ENCODE data around the gene C17orf100.
A peak's percentile ranks its signal among the peaks of the same experiment; 100 is the strongest.

Gene C17orf100

DNA sequence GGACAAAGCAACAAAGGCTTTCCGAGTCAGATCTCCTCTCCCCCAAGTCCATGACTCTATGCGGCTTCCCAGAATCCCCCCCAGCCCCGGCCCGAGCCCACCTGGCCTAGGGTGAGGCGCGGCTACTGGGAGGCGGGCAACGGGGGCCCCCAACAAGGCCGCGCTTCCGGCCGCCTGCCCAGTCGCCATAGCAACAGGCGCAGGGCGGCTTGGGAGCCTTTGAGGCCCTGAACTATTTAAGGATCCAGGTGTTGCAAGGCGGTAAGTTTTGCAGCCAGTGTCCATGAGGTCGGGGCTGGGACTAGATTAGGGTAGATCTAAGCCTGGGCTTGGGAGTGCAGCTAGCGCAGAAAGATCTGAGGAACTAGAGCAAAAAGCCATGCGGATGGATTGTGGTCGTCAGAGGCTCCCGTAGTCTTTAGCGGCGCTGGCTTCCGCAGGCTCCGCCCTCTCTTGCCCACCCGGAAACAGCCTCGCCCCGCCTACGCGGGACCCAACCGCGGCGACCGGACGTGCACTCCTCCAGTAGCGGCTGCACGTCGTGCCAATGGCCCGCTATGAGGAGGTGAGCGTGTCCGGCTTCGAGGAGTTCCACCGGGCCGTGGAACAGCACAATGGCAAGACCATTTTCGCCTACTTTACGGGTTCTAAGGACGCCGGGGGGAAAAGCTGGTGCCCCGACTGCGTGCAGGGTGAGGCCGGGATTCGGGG, 10.9 kb upstream of the C17orf100 start, which contains the start of the genes KIAA0753 and TXNDC17:
TSS of gene KIAA0753 (minus strand) at position 176 of the 711 bp plus-strand sequence. CDS start 5,608 bp downstream, outside the sequence.
TSS of gene TXNDC17 (plus strand) at position 525 of the 711 bp plus-strand sequence. CDS start at position 548, 23 bp downstream.
- peak within 1 kb of the TSS; percentile 90 for H3K4me3 ChIP-seq (ENCODE audit: low read depth, low read length)
- TF ChIP-seq, protein P1, sequence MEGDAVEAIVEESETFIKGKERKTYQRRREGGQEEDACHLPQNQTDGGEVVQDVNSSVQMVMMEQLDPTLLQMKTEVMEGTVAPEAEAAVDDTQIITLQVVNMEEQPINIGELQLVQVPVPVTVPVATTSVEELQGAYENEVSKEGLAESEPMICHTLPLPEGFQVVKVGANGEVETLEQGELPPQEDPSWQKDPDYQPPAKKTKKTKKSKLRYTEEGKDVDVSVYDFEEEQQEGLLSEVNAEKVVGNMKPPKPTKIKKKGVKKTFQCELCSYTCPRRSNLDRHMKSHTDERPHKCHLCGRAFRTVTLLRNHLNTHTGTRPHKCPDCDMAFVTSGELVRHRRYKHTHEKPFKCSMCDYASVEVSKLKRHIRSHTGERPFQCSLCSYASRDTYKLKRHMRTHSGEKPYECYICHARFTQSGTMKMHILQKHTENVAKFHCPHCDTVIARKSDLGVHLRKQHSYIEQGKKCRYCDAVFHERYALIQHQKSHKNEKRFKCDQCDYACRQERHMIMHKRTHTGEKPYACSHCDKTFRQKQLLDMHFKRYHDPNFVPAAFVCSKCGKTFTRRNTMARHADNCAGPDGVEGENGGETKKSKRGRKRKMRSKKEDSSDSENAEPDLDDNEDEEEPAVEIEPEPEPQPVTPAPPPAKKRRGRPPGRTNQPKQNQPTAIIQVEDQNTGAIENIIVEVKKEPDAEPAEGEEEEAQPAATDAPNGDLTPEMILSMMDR (IDR thresholded peaks at IDR 0.05; ENCODE audit: low read depth, low read length) = no peak

DNA sequence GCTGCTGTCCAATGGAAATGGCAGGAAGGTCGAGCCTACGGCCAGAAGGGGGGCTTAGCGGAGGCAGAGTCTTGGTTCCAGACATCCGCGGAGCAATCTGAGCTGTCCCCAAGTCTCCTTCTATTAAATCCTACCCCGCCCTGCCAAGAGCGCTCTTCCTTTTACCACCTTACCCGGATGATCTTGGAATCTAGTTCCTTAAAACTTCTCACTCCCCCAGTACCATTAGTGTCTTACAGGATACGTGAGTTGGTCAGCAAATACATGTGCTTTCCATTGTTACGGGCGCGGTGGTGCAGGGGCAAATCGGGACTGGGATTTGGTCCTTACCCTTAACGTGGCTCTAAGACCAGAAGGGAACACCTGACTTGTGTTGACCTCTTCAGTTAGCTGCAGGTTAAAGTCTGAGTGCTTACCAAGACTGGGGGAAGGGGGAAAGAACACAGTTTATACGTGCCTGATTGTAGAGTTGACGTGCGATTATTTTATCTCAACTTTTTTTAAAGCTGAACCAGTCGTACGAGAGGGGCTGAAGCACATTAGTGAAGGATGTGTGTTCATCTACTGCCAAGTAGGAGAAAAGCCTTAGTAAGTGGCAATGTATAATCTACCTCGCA, 10.2 kb upstream of the C17orf100 start:
- H3K4me3 ChIP-seq (ENCODE audit: low read depth, low read length) = peak overlapping the region; percentile 90
- TF ChIP-seq, protein P1 (IDR thresholded peaks at IDR 0.05; ENCODE audit: low read depth, low read length) = no peak

DNA sequence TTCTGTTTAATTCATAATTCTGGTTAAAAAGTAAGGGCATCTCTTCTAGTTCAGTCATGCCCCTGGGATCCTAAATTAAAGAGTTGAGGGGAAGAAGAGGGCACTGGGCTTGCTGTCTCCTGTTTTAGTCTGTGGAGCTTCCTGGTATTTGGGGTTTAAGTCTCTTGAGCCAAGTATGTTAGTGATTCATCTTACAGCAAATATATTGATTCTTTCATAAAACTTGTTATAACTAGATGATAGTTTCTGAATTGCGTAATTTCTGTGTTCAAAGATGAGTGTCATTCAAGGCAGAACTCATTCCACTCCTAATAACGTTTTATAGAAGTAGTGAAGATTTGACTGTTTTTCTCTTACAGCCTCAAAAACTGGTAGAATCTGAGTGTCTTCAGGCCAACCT, 9.0 kb upstream of the C17orf100 start:
- H3K4me3 ChIP-seq (ENCODE audit: low read depth, low read length) = no peak overlapping the region
- TF ChIP-seq, protein P1 (IDR thresholded peaks at IDR 0.05; ENCODE audit: low read depth, low read length) = no peak

DNA sequence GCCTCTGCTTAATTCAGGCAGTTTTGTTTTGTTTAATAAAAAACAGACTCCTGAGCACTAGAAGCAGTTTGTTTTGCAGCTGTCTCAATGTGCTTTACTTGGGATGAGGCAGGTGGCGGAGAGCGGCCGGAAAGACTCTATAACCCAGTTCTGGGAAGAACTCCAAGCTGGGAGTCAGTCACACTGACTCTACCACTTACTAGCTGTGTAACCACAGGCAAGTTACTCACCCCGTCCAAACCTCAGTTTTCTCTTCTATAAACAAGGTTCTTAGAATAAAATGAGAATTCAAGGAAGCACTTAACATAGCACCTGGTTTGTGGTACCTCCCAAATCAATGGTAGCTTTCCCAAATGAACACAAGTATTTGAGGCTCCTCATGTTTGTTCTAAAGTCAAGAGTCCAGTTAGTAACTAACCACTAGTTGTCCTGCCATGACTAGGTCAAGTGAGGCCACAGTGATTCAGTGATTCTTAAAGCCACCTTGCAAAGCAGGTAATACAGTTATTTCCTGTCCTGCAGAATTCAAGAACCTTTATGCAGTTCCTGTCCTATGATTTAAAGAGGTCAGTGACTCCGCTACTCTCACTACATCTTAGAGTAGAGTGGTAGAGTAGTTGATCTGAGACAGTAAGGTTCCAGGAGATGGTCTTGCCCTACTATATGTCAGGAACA, 8.0 kb upstream of the C17orf100 start:
- H3K4me3 ChIP-seq (ENCODE audit: low read depth, low read length) = no peak overlapping the region
- TF ChIP-seq, protein P1 (IDR thresholded peaks at IDR 0.05; ENCODE audit: low read depth, low read length) = no peak

DNA sequence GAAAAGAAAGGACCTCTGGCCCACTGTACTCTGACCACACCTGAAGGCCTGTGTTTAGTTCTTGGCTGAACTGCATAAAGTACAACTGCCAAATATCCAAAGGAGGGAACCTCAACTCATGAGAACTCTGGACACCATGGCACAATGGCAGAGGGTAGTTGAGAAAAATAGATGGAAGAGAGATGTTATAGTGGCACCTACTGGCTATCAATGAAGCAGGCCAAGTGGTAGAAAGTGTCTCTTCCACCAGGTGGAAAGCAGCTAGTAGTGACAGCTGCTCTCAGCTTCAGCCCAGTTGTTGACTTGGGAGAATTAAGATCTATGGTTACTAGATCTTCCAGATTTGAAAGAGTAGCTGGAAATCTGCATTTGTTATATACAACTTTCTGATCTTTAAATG, 3.4 kb upstream of the C17orf100 start:
- TF ChIP-seq, protein P1 (IDR thresholded peaks at IDR 0.05; ENCODE audit: low read depth, low read length) = no peak
- no peak overlapping the region for H3K4me3 ChIP-seq (ENCODE audit: low read depth, low read length)

DNA sequence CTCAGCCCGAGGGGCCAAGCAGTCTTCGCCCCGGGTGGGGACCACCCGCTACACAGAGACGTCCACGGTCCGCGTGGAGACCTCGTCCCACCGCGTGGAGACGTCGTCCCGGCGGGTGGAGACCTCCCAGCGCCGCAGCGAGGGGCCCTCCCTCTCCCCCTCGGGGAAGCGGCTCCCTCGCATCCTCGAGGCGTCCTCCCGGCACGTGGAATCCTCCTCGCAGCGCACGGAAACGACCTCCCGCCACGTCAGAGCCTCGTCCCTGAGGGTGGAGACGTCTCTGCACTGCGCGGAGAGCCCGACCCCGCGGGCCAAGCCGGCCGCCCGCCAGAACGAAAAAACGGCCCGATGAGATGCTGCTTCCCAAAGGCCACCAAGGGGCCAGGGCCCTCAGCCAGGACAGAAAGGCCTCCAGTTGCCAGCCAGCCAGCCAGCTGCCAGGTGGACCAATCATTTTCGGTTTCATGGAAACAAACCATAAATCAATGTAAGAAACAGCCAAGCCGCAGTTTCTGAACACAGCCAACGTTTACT, 424 bp downstream of the C17orf100 start:
- peak overlapping the region; percentile 88 for H3K4me3 ChIP-seq (ENCODE audit: low read depth, low read length)

More for the DNA sequence above, 424 bp downstream of the C17orf100 start:
- TF ChIP-seq, protein P1 (IDR thresholded peaks at IDR 0.05; ENCODE audit: low read depth, low read length) = no peak
